HG03432 (cell line): ENCODE results near the gene GPRC5C.

Source experiments
- ATAC-seq: cut with Tn5 transposase; IDR thresholded peaks from one replicate; pipeline ENCODE4 v1.9.1; 2021; ENCODE audit warnings: mild to moderate bottlenecking, moderate library complexity; ENCODE audit not compliant: unreplicated experiment

The GPRC5C gene

GRCh38 chr17:74431568-74432423 is at the start of gene GPRC5C:
Gene GPRC5C, plus strand, starts transcription at chr17:74432088. Its CDS starts 7,689 bp downstream, at chr17:74439777.
- no peak for ATAC-seq

- ATAC-seq = no peak
Measured at GRCh38 chr17:74383141-74383540, 48.7 kb upstream of the GPRC5C start.

- ATAC-seq = no peak
Measured at GRCh38 chr17:74385201-74385600, 46.7 kb upstream of the GPRC5C start.

GRCh38 chr17:74386386-74386785 is 45.5 kb upstream of the GPRC5C start:
- no peak for ATAC-seq

DNA sequence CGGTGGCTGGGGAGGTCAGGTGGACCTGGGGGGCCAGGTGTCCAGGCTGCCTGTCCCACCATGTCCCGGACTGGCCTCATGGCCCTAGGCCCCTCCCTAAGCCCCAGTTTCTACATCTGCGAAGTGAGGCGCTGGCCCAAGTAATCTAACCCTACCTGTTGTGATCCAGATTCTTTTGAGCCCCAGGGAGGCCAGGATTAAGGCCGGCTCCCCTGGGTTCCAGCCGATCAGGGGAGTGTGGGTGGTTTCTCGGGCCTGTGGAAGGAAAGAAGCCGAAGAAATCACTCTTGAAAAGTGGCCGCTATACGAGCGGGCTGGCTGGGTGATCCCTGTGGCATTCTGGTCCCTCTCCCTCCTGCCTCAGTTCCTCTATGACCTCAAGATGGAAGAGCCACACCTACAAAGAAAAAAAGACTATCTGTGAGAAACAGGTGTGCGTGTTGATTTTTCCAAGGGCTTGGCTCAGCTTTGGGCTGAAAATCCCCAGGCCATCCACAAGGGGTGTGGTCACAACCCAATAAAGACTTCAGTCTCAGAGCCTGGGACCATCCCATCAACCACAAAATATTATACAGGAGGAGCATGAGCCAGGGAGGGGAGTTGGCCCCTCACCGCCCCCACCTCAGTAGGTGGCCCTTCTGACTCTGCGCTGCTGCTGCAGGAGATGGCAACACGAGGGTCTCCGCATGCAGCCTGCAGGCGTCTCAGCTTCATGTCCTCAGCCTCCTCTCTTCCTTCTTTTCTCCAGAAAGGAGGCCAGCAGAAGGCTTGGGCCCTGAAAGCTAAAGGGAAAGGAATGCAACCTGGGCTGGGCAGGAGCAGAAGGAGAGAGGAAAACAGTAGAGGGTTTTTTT is 44.3 kb upstream of the GPRC5C start:
- no peak for ATAC-seq

- no peak for ATAC-seq
Measured at GRCh38 chr17:74389084-74389753, 42.7 kb upstream of the GPRC5C start.

- ATAC-seq = no peak
Measured at GRCh38 chr17:74389937-74390679, 41.8 kb upstream of the GPRC5C start.

GRCh38 chr17:74390680-74391653 is 40.9 kb upstream of the GPRC5C start:
- ATAC-seq = no peak

DNA sequence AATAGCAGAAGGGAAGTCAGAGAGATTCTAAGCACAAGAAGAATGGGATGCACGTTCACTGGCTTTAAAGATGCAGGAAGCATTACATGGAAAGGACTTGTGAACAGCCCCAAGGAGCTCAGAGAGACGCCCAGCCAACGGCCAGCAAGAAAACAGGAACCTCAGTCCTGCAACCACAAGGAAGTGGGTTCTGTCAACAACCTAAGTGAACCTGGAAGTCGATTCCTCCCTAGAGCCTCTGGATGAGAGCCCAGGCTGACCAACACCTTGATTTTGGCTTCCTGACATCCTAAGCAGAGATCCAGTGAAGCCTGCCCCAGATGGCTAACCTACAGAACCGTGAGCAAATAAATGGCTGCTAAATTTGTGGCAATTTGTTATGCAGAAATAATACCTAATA is 40.1 kb upstream of the GPRC5C start:
- no peak for ATAC-seq

DNA sequence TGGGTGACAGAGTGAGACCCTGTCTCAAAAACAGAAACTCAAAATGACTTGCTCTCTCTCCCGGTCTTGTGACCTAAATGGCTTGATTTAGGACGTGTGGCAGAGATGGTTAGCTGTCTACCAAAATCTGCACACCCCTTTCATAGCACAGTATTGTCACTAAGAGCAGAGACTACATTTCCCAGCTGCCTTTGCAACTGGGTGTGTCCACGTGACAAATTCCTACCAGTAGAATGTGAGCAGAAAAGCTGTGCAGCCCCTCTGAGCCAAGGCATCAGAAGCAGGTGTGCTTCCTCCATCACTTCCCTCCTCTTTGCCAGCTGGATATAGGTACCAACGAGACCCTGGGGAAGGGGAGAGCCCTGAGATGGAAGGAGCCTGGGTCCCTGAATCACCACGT is 39.0 kb upstream of the GPRC5C start:
- ATAC-seq = no peak

GRCh38 chr17:74393346-74393942 is 38.4 kb upstream of the GPRC5C start:
- no peak for ATAC-seq

DNA sequence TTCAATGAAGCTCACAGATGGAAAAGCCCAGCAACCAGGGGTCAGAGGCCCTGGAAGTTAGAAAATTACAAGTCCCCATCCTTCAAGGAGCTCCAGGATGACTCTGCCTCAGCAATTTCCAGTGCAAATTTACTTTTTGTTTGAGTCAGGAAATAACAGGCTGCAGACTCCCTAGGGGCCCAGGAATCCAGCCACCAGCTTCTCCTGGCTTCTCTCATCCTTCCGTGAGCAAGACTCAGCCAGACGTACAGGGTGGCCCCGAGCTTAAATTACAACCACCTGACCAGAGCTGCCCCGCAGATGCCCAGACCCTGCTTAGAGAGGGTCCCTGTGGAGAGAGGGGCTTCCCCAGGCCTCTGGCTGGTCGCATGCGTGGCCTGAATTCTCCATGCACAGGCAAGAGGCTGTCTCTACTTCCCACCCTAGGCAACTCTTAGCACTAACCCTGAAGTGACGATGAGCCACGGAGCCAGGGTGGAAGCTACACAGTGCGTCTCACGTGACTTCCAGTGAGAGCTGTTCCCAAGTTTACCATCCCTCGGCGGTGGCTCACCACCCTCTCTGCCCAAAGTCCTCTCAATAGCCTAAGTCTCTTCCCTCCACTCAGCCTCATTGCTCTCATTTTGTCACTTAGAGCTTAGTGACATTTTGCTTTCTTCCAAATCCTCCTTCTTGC is 37.5 kb upstream of the GPRC5C start:
- no peak for ATAC-seq

GRCh38 chr17:74394977-74395376 is 36.9 kb upstream of the GPRC5C start:
- no peak for ATAC-seq

GRCh38 chr17:74396567-74396966 is 35.3 kb upstream of the GPRC5C start:
- ATAC-seq = no peak

DNA sequence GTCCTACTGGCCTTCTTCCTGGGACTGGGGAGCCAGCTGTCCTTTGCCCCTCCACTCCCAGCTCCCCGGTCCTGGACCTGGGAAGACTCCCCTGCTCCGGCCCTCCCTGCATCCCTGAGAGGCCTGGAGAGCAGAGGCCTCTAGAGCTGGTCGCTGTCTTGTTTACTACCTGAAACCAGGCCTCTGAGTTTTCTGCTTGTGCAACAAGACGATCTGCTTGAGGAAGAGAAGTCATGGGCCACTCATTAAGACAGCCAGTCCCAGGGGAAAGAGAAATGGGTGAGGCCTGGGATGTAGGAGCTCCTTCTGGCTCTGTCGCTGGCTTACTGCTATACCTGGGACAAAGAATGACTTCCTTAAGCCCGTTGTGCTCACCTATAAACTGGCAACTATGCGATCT is 29.8 kb upstream of the GPRC5C start:
- ATAC-seq = no peak

DNA sequence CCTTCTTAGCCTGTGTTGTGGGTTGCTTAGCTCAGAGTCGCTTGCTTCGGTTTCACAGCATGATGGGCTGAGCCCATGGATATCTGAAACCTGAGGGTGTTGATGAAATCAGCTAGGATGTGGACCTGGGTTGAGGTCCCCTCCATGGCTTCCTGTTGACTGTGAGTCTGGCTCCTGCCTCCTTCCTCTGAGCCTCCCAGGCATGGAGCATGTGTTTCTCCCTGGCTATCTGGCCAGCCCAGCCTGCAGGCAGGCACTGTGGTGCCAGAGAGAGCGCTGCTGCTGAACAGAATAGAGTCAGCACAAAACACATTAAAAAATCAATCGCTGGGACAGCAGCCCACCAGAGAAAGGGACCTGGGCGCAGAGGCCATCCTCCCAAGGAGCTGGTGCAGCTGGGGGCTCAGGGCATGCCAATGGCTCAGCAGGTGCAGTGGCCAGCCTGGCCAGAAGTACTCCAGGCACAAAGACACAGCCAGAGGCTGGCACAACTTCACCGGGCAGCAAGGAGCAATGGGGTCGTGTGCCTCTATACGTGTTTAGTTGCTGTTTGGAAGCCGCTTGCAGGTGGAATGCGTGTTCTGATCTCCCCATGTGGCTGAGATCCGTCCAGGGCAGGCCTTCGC is 28.3 kb upstream of the GPRC5C start:
- ATAC-seq = no peak

- ATAC-seq = no peak
Measured at GRCh38 chr17:74404218-74404617, 27.7 kb upstream of the GPRC5C start.

GRCh38 chr17:74404789-74405188 is 27.1 kb upstream of the GPRC5C start:
- no peak for ATAC-seq
